GM19025 (cell line): Measurements from ENCODE around the gene TAF11L8.
"Not testable (repeated sequence)": the region's sequence is repeated elsewhere in the genome, so short reads cannot be mapped to it uniquely, and the experiment has no call there.

Source experiments
- ATAC-seq: cut with Tn5 transposase; IDR thresholded peaks from one replicate; pipeline ENCODE4 v1.9.1; 2021; ENCODE audit warnings: mild to moderate bottlenecking, low read depth, moderate library complexity; ENCODE audit not compliant: unreplicated experiment

TAF11L8 gene

GRCh38 chr5:17590860-17591259 is at the start of gene TAF11L8:
TAF11L8 (minus strand) TSS chr5:17590960.
- ATAC-seq, result not testable (repeated sequence)

- no peak for ATAC-seq
Observed at GRCh38 chr5:17634160-17634559, 43.4 kb upstream of the TAF11L8 start, which contains the start of gene TAF11L14. TAF11L14 (plus strand) TSS chr5:17634460.

- ATAC-seq, result not testable (repeated sequence)
Observed at GRCh38 chr5:17631788-17632187, 41.0 kb upstream of the TAF11L8 start, which contains the start of gene TAF11L13. TAF11L13 (plus strand) TSS chr5:17632088.

GRCh38 chr5:17625686-17626085 is 34.9 kb upstream of the TAF11L8 start:
- no peak for ATAC-seq

- ATAC-seq, result no peak
Observed at GRCh38 chr5:17620627-17621026, 29.9 kb upstream of the TAF11L8 start.

- ATAC-seq, result no peak
Observed at GRCh38 chr5:17619354-17619753, 28.6 kb upstream of the TAF11L8 start.

- ATAC-seq, result no peak
Observed at GRCh38 chr5:17614872-17615605, 24.3 kb upstream of the TAF11L8 start.

- not testable (repeated sequence) for ATAC-seq
Observed at GRCh38 chr5:17610092-17610491, 19.3 kb upstream of the TAF11L8 start, which contains the start of gene TAF11L12. TAF11L12 (plus strand) TSS chr5:17610392.

GRCh38 chr5:17607461-17607860 is 16.7 kb upstream of the TAF11L8 start:
- ATAC-seq, result not testable (repeated sequence)

GRCh38 chr5:17604951-17605350 is 14.2 kb upstream of the TAF11L8 start:
- ATAC-seq, result no peak

GRCh38 chr5:17603880-17604279 is 13.1 kb upstream of the TAF11L8 start, which contains the start of gene TAF11L11:
TAF11L11 (plus strand) TSS chr5:17604183.
- not testable (repeated sequence) for ATAC-seq

- ATAC-seq, result not testable (repeated sequence)
Observed at GRCh38 chr5:17597728-17598127, 7.0 kb upstream of the TAF11L8 start, which contains the start of gene TAF11L10. TAF11L10 (minus strand) TSS chr5:17597828.

- not testable (repeated sequence) for ATAC-seq
Observed at GRCh38 chr5:17594255-17594654, 3.5 kb upstream of the TAF11L8 start, which contains the start of gene TAF11L9. TAF11L9 (minus strand) TSS chr5:17594394.

- ATAC-seq, result not testable (repeated sequence)
Observed at GRCh38 chr5:17585658-17586057, 5.1 kb downstream of the TAF11L8 start, which contains the start of gene TAF11L7. TAF11L7 (minus strand) TSS chr5:17585758.
